GM21515 (cell line): ENCODE data around the gene KLK14.

Source experiments
- ATAC-seq: cut with Tn5 transposase; IDR thresholded peaks from one replicate; pipeline ENCODE4 v1.9.1; 2021; ENCODE audit not compliant: unreplicated experiment

The KLK14 gene

DNA sequence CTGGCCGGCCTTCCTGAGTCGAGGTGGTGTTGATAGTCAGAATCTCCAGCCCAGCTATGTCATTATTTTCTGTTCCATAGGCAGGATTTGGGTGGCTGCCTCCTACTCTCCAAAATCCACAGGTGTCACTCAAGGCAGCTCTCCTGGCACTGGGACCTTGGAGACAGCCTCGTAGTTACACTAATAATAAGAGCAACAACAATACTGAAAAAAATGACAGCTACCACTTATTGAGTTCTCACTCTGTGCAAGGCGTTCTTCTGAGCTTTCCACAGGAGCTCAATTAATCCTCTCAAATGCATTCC, 35.7 kb downstream of the KLK14 start:
- no peak for ATAC-seq

DNA sequence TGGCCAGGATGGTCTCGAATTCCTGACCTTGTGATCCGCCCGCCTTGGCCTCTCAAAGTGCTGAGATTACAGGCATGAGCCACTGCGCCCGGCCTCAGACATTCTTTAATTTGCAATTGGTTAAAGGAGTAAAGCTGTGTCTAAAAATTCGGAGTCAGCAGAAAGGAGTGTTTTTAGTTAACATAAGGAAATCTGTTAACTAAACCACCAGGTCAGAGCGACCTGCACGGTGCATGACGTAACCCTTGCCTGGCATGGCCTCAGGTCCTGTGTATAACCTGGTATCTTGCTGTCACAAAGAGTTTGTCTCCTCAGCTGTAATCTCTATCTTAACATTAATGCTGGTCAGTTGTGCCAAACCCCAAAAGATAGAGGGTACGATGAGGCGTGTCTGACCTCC, 38.4 kb downstream of the KLK14 start:
- no peak for ATAC-seq

DNA sequence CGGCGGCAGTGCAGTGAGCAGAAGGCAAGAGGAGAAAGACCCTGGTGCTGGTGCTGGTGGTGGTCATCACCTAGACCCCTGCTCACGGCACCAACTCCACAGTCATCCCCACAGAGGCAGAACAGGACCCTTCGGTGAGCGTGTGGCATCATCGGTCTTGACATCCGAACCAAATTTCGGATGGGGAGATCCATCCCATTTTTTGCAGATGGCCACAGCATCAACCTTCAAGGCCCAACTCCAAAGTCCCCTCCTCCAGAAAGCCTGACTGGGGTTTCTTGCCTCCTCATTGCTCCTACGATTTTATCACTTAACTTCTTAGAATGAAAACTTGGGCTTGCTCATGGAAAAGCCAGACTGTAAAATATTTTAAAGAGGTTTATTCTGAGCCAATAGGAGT, 39.2 kb downstream of the KLK14 start:
- ATAC-seq, result no peak

DNA sequence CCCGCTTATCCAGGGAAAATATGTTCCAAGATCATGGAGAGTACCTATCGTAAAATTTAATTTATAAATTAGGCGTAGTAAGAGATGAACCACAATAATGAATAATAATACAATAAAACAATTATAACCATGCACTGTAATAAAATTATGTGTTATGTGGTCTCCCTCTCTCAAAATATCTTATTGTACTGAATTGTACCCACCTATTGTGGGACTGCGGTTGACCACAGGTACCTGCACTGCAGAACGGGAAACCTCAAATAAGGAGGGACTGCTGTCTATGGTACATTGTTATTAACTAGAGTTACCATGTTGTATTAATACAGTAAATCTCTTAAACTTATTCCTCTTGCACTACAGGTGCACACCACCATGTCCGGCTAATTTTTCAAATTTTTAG, 42.5 kb downstream of the KLK14 start:
- no peak for ATAC-seq

DNA sequence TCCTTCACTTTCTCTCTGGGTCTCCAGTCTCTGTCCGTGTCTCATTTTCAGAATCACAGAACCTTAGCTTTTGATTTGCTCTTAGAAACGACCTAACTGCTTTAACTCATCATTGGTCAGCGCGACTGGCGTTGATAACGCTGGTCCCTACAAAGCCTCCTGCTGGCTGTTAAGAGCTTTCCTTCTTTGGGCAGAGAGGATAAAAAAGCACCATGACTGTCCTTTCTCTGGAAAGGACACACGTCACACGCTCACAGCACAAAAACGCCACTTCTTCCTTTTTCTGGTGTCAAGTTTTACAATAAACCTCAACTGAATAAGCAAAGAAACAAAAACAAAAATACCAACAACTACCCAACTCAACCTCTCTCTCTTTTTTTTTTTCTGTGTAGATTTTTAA, 46.2 kb downstream of the KLK14 start:
- no peak for ATAC-seq

DNA sequence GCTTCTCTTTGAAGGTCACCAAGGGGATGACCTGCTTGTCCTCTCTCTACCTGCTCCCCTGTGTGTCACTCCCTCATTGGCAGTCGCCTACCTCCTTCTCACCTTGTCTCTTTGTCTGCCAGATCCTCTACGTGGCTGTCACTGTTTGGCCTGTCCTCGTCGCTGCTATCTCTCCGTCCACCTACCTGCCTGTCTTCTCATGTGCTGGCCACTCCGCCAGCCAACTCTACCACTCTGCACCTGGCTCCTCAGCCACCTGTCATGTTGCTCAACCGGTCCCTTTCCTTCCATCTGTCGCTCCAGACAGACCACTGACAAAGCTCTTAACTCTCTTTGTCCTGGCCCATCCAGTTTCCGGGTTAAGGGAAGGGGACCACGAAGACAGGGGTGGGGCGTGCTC, 48.0 kb downstream of the KLK14 start, which contains the start of gene KLK12:
Gene KLK12, minus strand, starts transcription at position 299 of the 400 bp plus-strand sequence. CDS start 381 bp downstream, outside the sequence.
- ATAC-seq, result no peak

DNA sequence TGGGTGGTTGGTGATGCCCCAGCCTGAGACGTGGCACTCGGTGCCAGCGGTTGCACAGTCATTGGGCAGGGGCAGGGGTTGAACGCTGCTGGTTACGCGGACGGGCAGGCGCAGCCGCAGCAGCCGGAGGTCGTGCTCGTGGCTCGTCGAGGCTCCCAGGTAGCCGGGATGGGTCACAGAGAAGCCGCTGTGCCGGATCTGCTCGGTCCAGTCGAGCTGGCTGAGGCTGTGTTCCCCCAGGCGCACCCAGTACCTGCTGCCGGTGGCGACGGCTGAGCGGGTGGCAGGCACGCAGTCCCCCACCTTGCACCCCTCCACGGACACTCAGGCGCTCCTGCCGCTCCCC, 50.8 kb downstream of the KLK14 start:
- ATAC-seq, result no peak

DNA sequence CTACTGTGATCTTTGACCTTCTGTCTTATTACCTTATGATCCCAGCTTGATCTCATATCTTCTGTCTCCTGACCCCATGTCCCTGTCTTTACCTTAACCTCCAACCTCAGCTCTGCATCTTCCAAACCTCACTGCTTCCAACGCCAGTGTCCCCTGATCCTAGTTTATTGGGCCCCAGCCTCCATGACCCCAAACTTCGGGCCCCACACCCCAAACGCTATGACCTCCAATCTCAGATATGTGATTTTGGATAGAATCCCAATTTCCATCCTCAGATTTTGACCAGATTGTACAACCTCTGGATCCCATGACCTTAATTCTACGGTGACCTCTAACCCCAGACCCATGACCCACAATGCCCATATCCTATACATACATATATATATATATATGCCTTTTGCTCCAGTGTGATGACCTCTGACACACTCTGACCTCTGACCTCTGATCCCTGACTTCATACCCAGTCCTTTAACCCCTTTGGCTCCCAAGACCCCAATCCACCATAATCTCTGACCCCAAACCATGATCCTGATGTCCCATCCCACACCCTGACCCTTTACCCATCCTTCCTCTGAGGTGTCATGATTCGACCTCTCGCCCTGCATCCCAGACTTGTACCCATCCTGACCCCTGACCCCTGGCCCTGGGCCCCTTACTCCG, 51.3 kb downstream of the KLK14 start:
- no peak for ATAC-seq

DNA sequence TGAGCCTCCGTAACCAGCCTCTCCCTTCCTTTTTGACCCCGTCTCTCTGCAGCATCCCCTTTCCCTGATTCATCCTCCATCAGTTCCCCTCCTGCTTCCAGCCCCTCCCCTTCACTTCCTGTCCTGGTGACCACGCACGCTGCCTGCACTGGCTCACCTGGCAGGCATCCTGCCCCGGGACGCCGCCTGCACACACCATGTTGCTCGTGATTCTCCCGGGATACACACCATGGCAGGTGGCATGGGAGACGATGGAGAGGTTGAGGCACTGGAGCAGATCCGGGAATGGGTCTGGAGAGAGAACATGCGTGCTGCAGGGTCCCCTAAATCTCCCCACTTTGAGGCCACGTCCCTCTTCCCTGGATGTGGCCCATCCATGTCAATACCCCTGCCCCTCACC, 52.1 kb downstream of the KLK14 start:
- ATAC-seq, result no peak

DNA sequence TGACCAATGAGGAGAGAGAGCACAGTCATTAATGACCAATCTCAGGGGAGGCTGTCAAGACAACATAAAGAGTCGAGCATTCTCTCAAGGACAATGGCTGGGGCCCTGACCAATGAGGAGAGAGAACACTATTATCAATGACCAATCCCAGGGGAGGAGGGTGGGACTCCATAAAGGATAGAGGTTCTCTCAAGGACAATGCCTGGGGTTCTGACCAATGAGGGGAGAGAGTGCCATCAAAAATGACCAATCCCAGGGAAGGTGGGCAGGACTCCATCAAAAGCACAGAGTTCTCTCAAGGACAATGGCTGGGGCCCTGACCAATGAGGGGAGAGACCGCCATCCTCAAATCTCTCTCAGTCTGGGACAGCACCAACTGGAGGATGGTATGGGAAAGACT, 53.0 kb downstream of the KLK14 start:
- no peak for ATAC-seq
